MCF 10A (cell line): ENCODE measurements around the gene DMXL1. TPM values are rescaled to one million over a fixed set of nuclear protein-coding genes. Genes with fewer than 3 reads are reported as not detected.

Source experiments
- BruUV-seq: library from RNA; stranded (reverse); fragments of 400-500 nt; replicated peaks from 2 replicates; lab custom pipeline; 2021; lab: Mats Ljungman, UMichigan
- CTCF ChIA-PET: fragments of 300-600 bp; sonication (Branson Sonifier 250); formaldehyde crosslinking; extraction: SDS; loops from one replicate; lab custom pipeline; 2021; ENCODE audit warnings: antibody characterized with exemption, inconsistent platforms; lab: Yijun Ruan, JAX
- POLR2A ChIA-PET: fragments of 300-600, 350-650 bp; sonication (Branson Sonifier 250); formaldehyde crosslinking; extraction: SDS; loops from one replicate; lab custom pipeline; 2020; ENCODE audit warnings: antibody characterized with exemption, inconsistent platforms; lab: Yijun Ruan, JAX
- DNase-seq: peaks from one replicate; pipeline ENCODE4 v3.0.0-alpha.2; 2018; ENCODE audit not compliant: unreplicated experiment
- H3K27ac Mint-ChIP-seq: one replicate; pipeline ENCODE4 v1.8.0; 2022; ENCODE audit warnings: mild to moderate bottlenecking, low read depth, mixed read lengths; ENCODE audit not compliant: unreplicated experiment
- H3K27me3 Mint-ChIP-seq: one replicate; pipeline ENCODE4 v1.8.0; 2022; ENCODE audit warnings: mixed read lengths; ENCODE audit not compliant: insufficient read depth, unreplicated experiment
- H3K36me3 Mint-ChIP-seq: one replicate; pipeline ENCODE4 v1.8.0; 2022; ENCODE audit warnings: mild to moderate bottlenecking, moderate library complexity, mixed read lengths; ENCODE audit not compliant: insufficient read depth, unreplicated experiment
- H3K4me1 Mint-ChIP-seq: one replicate; pipeline ENCODE4 v1.8.0; 2022; ENCODE audit warnings: mixed read lengths; ENCODE audit not compliant: insufficient read depth, unreplicated experiment
- H3K4me3 Mint-ChIP-seq: one replicate; pipeline ENCODE4 v1.8.0; 2022; ENCODE audit warnings: mild to moderate bottlenecking, moderate library complexity, mixed read lengths; ENCODE audit not compliant: unreplicated experiment
- H3K9me3 Mint-ChIP-seq: one replicate; pipeline ENCODE4 v1.8.0; 2022; ENCODE audit warnings: mixed read lengths; ENCODE audit not compliant: unreplicated experiment
- CTCF ChIP-seq: fragments of 200-600 bp; IDR thresholded peaks from one replicate; pipeline ENCODE4 v1.8.0; 2022; ENCODE audit warnings: antibody characterized with exemption, mild to moderate bottlenecking; ENCODE audit not compliant: unreplicated experiment
- intact Hi-C: fragments of 100-400 bp; cut with micrococcal nuclease; formaldehyde crosslinking; loops from 2 replicates; pipeline ENCODE4 v1.14.1; 2022
- total RNA-seq: library from RNA; stranded (reverse); gene quantifications from 2 replicates; pipeline ENCODE4 v1.2.3, GENCODE V29; 2022

The DMXL1 gene
- total RNA-seq, 1 experiment from 2014 or later, result 45.1 TPM

DNA sequence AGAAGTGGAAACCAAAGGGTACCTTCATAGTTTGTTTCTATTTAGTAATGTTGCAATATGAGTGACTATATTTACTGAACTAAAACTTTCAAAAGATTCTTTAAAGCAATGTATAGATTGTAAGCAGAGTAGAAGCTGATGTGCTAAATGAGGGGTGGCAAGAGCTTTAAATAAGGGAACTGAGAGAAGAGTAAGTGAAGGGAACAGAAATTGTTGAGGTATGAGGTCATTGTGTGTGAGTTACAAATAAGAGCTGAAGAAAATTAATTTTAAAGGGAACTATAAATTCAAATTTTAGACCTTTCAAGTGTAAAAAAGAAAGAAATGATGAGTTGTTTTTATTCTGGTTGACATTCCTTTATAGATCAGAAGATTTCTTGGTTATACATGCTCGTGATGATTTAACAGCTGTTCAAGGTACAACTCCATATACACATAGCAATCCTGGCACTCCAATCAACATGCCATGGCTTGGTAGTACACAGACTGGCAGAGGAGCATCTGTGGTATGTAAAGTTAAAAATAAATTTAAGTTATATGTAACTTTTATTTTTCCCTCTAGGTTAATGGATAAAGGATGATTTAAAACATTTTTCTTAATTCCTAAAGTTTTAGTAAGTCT, 149.8 kb downstream of the DMXL1 start:
- Mint-ChIP-seq H3K4me3 (no peak overlapping the region), H3K36me3 (peaks cover 21% of the 10 kb centered on the region), H3K27me3 (no peaks in the 10 kb centered on the region), H3K4me1 (no peaks in the 10 kb centered on the region), H3K27ac (no peak overlapping the region), H3K9me3 (no peaks in the 10 kb centered on the region)
- POLR2A ChIA-PET, result interaction anchor here (0.6 to 1.3 kb wide), 4 partner anchors 9 to 136 kb away, joined by 3 to 5 read pairs (median 3); no protein-coding TSS in a partner anchor
- TF ChIP-seq CTCF, result no peak
- CTCF ChIA-PET, result interaction anchor here (1.0 to 1.7 kb wide), 3 partner anchors 28 to 114 kb away, joined by 3 to 5 read pairs (median 3); no protein-coding TSS in a partner anchor
- DNase-seq, result no peak
- intact Hi-C loops, result no loop called here
- no TSS peak for BruUV-seq

GRCh38 chr5:119221330-119221729, 150.4 kb downstream of the DMXL1 start:
- no TSS peak for BruUV-seq
- POLR2A ChIA-PET, result interaction anchor here (0.6 to 0.9 kb wide), 3 partner anchors 43 to 135 kb away, joined by 3 to 5 read pairs (median 3); no protein-coding TSS in a partner anchor
- Mint-ChIP-seq H3K27me3 (no peaks in the 10 kb centered on the region), H3K4me1 (no peaks in the 10 kb centered on the region), H3K36me3 (peaks cover 24% of the 10 kb centered on the region), H3K9me3 (no peaks in the 10 kb centered on the region), H3K4me3 (no peak overlapping the region), H3K27ac (no peak overlapping the region)
- CTCF ChIA-PET, result interaction anchor here (0.7 to 1.7 kb wide), 4 partner anchors 29 to 191 kb away, joined by 3 to 5 read pairs (median 3); no protein-coding TSS in a partner anchor
- TF ChIP-seq CTCF, result no peak
- intact Hi-C loops, result no loop called here
- no peak for DNase-seq

GRCh38 chr5:119229950-119230349, 159.1 kb downstream of the DMXL1 start:
- no peak for DNase-seq
- TF ChIP-seq CTCF, result no peak
- no TSS peak for BruUV-seq
- peaks cover 12% of the 10 kb centered on the region for H3K36me3 Mint-ChIP-seq
- H3K27ac Mint-ChIP-seq, result no peak overlapping the region
- ChIA-PET POLR2A (interaction anchor here (0.9 to 1.0 kb wide), 2 partner anchors 9 to 10 kb away, joined by 3 to 5 read pairs; no protein-coding TSS in a partner anchor), CTCF (interaction anchor here (1.0 kb wide), 1 partner anchor 38 kb away, joined by 3 read pairs; no protein-coding TSS in a partner anchor)
- H3K4me3 Mint-ChIP-seq, result no peak overlapping the region
- intact Hi-C loops, result no loop called here
- no peaks in the 10 kb centered on the region for H3K27me3 Mint-ChIP-seq
- H3K4me1 Mint-ChIP-seq, result no peaks in the 10 kb centered on the region
- H3K9me3 Mint-ChIP-seq, result no peaks in the 10 kb centered on the region

- DNase-seq, result no peak
- no peak overlapping the region for H3K27ac Mint-ChIP-seq
- ChIA-PET CTCF (interaction anchor here (0.5 to 1.7 kb wide), 10 partner anchors 12 to 217 kb away, joined by 3 to 6 read pairs (median 3); no protein-coding TSS in a partner anchor), POLR2A (interaction anchor here (0.6 to 2.4 kb wide), 8 partner anchors 9 to 253 kb away, joined by 3 to 6 read pairs (median 4); partner anchors contain the start of gene DMXL1)
- H3K9me3 Mint-ChIP-seq, result no peaks in the 10 kb centered on the region
- H3K4me1 Mint-ChIP-seq, result no peaks in the 10 kb centered on the region
- no peaks in the 10 kb centered on the region for H3K27me3 Mint-ChIP-seq
- BruUV-seq, result no TSS peak
- TF ChIP-seq CTCF, result no peak
- intact Hi-C loops, result no loop called here
- no peak overlapping the region for H3K4me3 Mint-ChIP-seq
- H3K36me3 Mint-ChIP-seq, result peaks cover 28% of the 10 kb centered on the region
Measured at GRCh38 chr5:119238265-119239118, 167.6 kb downstream of the DMXL1 start.
